Activated naive CD4-positive, alpha-beta T cell treated with anti-CD3 and anti-CD28 coated beads for 36 hours (primary cell): ENCODE measurements around the gene CASP8. TPM values are rescaled to one million over a fixed set of nuclear protein-coding genes. Genes with fewer than 3 reads are reported as not detected.
A peak's percentile ranks its signal among the peaks of the same experiment; 100 is the strongest.

ENCODE experiments used
- CTCF ChIA-PET: fragments of 350-600 bp; sonication (Branson Sonifier 250); formaldehyde crosslinking; loops from one replicate; lab custom pipeline; 2021; ENCODE audit warnings: antibody characterized with exemption; lab: Charles Lee
- DNase-seq: peaks from one replicate; pipeline ENCODE4 v3.0.0-alpha.2; 2020
- H3K27ac Mint-ChIP-seq: one replicate; pipeline ENCODE4 v1.8.0; 2021; ENCODE audit warnings: mild to moderate bottlenecking, mixed read lengths
- H3K27me3 Mint-ChIP-seq: one replicate; pipeline ENCODE4 v1.8.0; 2021; ENCODE audit warnings: low read depth, mixed read lengths
- H3K36me3 Mint-ChIP-seq: one replicate; pipeline ENCODE4 v1.8.0; 2021; ENCODE audit warnings: low read depth, mixed read lengths
- H3K4me1 Mint-ChIP-seq: one replicate; pipeline ENCODE4 v1.8.0; 2021; ENCODE audit warnings: low read depth, mixed read lengths
- H3K4me3 Mint-ChIP-seq: one replicate; pipeline ENCODE4 v1.8.0; 2021; ENCODE audit warnings: mild to moderate bottlenecking, moderate library complexity, mixed read lengths
- H3K9me3 Mint-ChIP-seq: one replicate; pipeline ENCODE4 v1.8.0; 2021; ENCODE audit warnings: mixed read lengths
- intact Hi-C: fragments of 100-400 bp; cut with micrococcal nuclease; formaldehyde crosslinking; loops from one replicate; pipeline ENCODE4 v1.15.1; 2023
- total RNA-seq, 2 experiments: library from RNA; stranded (reverse); gene quantifications; one replicate each; pipeline ENCODE4 v1.2.3, GENCODE V29; 2021

CASP8 gene
- total RNA-seq, 2 experiments from 2014 or later = 37.0 to 39.8 TPM

DNA sequence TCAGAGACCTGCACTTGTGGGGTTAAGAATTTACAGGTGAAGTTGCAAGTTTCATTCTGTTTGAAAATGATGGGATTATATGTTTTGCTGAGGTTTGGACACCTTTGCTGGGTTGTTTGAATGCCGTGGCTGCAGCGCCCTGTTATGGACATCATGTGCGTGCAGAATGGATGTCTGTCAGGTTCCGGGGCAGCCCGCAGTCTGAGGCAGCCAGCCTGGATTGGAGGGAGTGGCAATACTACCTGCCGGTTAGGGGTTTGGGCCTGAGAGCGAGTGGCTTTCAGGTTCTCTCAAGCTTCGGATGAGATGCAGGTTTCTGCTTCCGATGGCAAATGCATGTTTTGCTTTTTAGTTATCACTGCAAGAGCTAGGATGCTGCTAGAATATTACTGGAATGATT lies 1.1 kb downstream of the CASP8 start:
- peaks cover 15% of the 10 kb centered on the region for H3K36me3 Mint-ChIP-seq
- H3K4me3 Mint-ChIP-seq = peak overlapping the region; percentile 94
- intact Hi-C loops = loop anchor here (2.0 to 5.0 kb wide), 4 partner anchors 171 to 1381 kb away; partner anchors contain the start of genes NOP58 and TMEM237
- H3K27ac Mint-ChIP-seq = peak overlapping the region; percentile 98
- peak; percentile 76 for DNase-seq
- H3K4me1 Mint-ChIP-seq = peaks cover 79% of the 10 kb centered on the region
- CTCF ChIA-PET = interaction anchor here (0.6 to 8.5 kb wide), 8 partner anchors 10 to 160 kb away, joined by 3 to 68 read pairs (median 8); partner anchors contain the start of gene CASP10
- no peaks in the 10 kb centered on the region for H3K9me3 Mint-ChIP-seq
- no peaks in the 10 kb centered on the region for H3K27me3 Mint-ChIP-seq

- peaks cover 19% of the 10 kb centered on the region for H3K36me3 Mint-ChIP-seq
- no peak for DNase-seq
- H3K27ac Mint-ChIP-seq = peak overlapping the region; percentile 98
- CTCF ChIA-PET = interaction anchor here (0.6 to 8.5 kb wide), 10 partner anchors 8 to 161 kb away, joined by 3 to 68 read pairs (median 6); partner anchors contain the start of gene CASP10
- H3K27me3 Mint-ChIP-seq = no peaks in the 10 kb centered on the region
- peaks cover 79% of the 10 kb centered on the region for H3K4me1 Mint-ChIP-seq
- intact Hi-C loops = loop anchor here (1.0 to 5.0 kb wide), 12 partner anchors 8 to 1380 kb away; partner anchors contain the start of genes ALS2, NOP58, STRADB and TMEM237
- no peaks in the 10 kb centered on the region for H3K9me3 Mint-ChIP-seq
- peak overlapping the region; percentile 94 for H3K4me3 Mint-ChIP-seq
These were observed 1.6 kb downstream of the CASP8 start for GRCh38 chr2:201261906-201262305.

- peak; percentile 69 for DNase-seq
- Mint-ChIP-seq H3K9me3 (no peaks in the 10 kb centered on the region), H3K36me3 (peaks cover 25% of the 10 kb centered on the region), H3K27me3 (no peaks in the 10 kb centered on the region), H3K4me1 (peaks cover 76% of the 10 kb centered on the region), H3K27ac (peak overlapping the region; percentile 92), H3K4me3 (peak overlapping the region; percentile 60)
- CTCF ChIA-PET = interaction anchor here (0.9 to 8.5 kb wide), 8 partner anchors 9 to 136 kb away, joined by 3 to 68 read pairs (median 6); partner anchors contain the start of gene CASP10
- intact Hi-C loops = loop anchor here (1.0 to 5.0 kb wide), 13 partner anchors 8 to 1380 kb away; partner anchors contain the start of genes ALS2, STRADB, TMEM237 and TRAK2
These were observed 2.4 kb downstream of the CASP8 start for GRCh38 chr2:201262718-201263117.

- intact Hi-C loops = loop anchor here (1.0 to 5.0 kb wide), 8 partner anchors 9 to 1379 kb away; partner anchors contain the start of genes ALS2 and TMEM237
- H3K27me3 Mint-ChIP-seq = no peaks in the 10 kb centered on the region
- peaks cover 29% of the 10 kb centered on the region for H3K36me3 Mint-ChIP-seq
- H3K9me3 Mint-ChIP-seq = no peaks in the 10 kb centered on the region
- DNase-seq = peak; percentile 52
- peaks cover 70% of the 10 kb centered on the region for H3K4me1 Mint-ChIP-seq
- CTCF ChIA-PET = interaction anchor here (1.0 to 8.5 kb wide), 3 partner anchors 10 to 31 kb away, joined by 3 to 68 read pairs (median 5); no protein-coding TSS in a partner anchor
- H3K27ac Mint-ChIP-seq = peak overlapping the region; percentile 42
- H3K4me3 Mint-ChIP-seq = peak overlapping the region; percentile 36
These were observed 3.4 kb downstream of the CASP8 start for GRCh38 chr2:201263779-201264178.

DNA sequence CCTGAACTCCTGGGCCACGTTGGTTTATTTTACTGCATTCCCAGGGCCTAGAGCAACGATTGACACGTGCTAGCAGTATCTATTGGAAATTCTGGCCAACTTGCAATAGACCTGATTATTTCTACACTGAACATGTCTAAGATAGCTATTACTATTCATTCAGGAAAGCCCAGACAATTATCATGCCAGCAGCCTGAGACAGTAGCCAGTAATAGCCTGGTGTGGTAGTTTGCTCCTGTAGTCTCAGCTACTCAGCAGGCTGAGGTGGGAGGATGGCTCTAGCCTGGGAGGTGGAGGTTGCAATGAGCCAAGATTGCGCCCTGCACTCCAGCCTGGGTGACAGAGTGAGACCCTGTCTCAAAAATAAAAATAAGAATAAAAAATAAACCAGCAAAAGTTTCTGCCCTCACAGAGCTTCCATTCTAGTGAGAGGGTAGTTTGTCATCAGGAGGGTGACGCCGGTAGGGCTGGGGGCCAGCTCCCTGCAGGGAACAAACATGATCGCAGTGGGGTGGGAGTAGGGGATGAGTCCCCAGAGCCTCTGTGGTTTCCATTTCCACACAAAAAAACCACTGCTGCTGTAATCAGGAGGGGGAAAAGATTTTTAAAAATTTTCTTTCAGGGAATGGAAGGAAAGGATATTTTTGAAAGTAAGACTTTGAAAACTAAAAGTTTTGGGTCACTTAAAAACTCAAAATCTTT lies 4.3 kb downstream of the CASP8 start:
- H3K36me3 Mint-ChIP-seq = peaks cover 33% of the 10 kb centered on the region

DNA sequence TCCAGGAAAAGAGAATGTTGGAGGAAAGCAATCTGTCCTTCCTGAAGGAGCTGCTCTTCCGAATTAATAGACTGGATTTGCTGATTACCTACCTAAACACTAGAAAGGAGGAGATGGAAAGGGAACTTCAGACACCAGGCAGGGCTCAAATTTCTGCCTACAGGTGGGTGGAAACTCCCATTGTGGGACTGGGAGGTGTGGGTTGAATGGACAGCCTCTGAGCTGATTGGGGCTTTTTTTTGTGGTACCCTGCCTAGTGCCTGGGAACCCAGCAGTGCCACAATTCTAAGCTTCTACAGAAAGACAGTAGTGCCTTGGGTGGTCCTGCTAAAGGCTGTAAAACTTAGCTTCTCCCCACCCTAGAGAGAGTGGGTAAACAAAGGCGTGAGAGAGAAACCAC lies 6.3 kb downstream of the CASP8 start:
- intact Hi-C loops = no loop called here
- DNase-seq = no peak
- Mint-ChIP-seq H3K4me1 (peaks cover 69% of the 10 kb centered on the region), H3K4me3 (no peak overlapping the region), H3K9me3 (no peaks in the 10 kb centered on the region), H3K36me3 (peaks cover 34% of the 10 kb centered on the region), H3K27ac (no peak overlapping the region), H3K27me3 (no peaks in the 10 kb centered on the region)
- CTCF ChIA-PET = interaction anchor here (1.7 kb wide), 1 partner anchor 34 kb away, joined by 7 read pairs; no protein-coding TSS in a partner anchor

More for the DNA sequence above, 4.3 kb downstream of the CASP8 start:
- no peaks in the 10 kb centered on the region for H3K9me3 Mint-ChIP-seq
- peaks cover 68% of the 10 kb centered on the region for H3K4me1 Mint-ChIP-seq
- no peak for DNase-seq
- H3K27ac Mint-ChIP-seq = no peak overlapping the region
- CTCF ChIA-PET = interaction anchor here (0.8 to 8.5 kb wide), 6 partner anchors 11 to 101 kb away, joined by 3 to 68 read pairs (median 4); no protein-coding TSS in a partner anchor
- intact Hi-C loops = loop anchor here (5.0 kb wide), 3 partner anchors 168 to 1378 kb away; partner anchors contain the start of gene TMEM237
- H3K27me3 Mint-ChIP-seq = no peaks in the 10 kb centered on the region
- H3K4me3 Mint-ChIP-seq = no peak overlapping the region

DNA sequence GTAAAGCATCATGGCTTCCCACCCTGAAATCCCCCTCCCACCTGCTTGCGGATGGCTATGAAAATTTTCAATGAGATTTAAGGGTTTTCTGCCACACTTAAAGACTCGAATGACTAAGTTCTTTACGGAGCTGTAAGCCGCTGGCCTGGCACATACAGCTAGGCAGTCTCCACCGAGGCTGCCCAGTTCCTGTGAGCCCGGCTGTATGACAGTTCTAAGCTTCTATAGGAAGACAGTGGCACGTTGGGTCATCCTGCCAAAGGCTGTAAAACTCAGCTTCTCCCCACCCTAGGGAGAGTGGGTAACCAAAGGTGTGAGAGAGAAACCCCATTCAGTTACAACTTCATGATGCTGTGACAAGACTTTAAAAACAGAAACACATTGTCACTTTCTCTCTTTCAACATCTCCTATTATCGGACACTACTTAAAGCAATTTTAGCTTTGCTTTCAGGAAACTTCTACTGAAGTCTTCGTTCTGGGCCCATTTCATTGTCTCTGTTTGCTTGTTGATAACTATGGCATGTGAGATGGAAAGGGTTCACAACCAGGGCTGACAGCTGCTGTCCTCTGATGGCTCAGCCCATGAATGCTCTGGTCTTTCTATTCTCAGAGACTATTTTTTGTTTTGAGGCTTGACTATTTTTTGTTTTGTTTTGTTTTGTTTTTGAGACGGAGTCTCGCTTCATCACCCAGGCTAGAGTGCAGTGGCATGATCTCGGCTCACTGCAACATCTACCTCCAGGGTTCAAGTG lies 7.1 kb downstream of the CASP8 start:
- Mint-ChIP-seq H3K9me3 (no peaks in the 10 kb centered on the region), H3K4me1 (peaks cover 72% of the 10 kb centered on the region), H3K27me3 (no peaks in the 10 kb centered on the region), H3K36me3 (peaks cover 35% of the 10 kb centered on the region), H3K4me3 (no peak overlapping the region), H3K27ac (no peak overlapping the region)
- CTCF ChIA-PET = interaction anchor here (0.7 to 1.7 kb wide), 2 partner anchors 35 to 97 kb away, joined by 3 to 7 read pairs; no protein-coding TSS in a partner anchor
- no peak for DNase-seq
- intact Hi-C loops = no loop called here

GRCh38 chr2:201269764-201270163 lies 9.4 kb downstream of the CASP8 start:
- intact Hi-C loops = no loop called here
- DNase-seq = no peak
- peaks cover 65% of the 10 kb centered on the region for H3K4me1 Mint-ChIP-seq
- H3K36me3 Mint-ChIP-seq = peaks cover 50% of the 10 kb centered on the region
- no peaks in the 10 kb centered on the region for H3K27me3 Mint-ChIP-seq
- H3K27ac Mint-ChIP-seq = no peak overlapping the region
- CTCF ChIA-PET = interaction anchor here (0.6 to 1.1 kb wide), 2 partner anchors 16 to 94 kb away, joined by 3 to 5 read pairs; no protein-coding TSS in a partner anchor
- no peak overlapping the region for H3K4me3 Mint-ChIP-seq
- H3K9me3 Mint-ChIP-seq = no peaks in the 10 kb centered on the region

- intact Hi-C loops = no loop called here
- no peak overlapping the region for H3K27ac Mint-ChIP-seq
- H3K27me3 Mint-ChIP-seq = no peaks in the 10 kb centered on the region
- peaks cover 55% of the 10 kb centered on the region for H3K36me3 Mint-ChIP-seq
- peaks cover 59% of the 10 kb centered on the region for H3K4me1 Mint-ChIP-seq
- no peaks in the 10 kb centered on the region for H3K9me3 Mint-ChIP-seq
- CTCF ChIA-PET = interaction anchor here (0.6 to 1.1 kb wide), 3 partner anchors 17 to 995 kb away, joined by 3 to 5 read pairs (median 4); no protein-coding TSS in a partner anchor
- no peak for DNase-seq
- no peak overlapping the region for H3K4me3 Mint-ChIP-seq
These were observed 10.1 kb downstream of the CASP8 start for GRCh38 chr2:201270293-201271001.

DNA sequence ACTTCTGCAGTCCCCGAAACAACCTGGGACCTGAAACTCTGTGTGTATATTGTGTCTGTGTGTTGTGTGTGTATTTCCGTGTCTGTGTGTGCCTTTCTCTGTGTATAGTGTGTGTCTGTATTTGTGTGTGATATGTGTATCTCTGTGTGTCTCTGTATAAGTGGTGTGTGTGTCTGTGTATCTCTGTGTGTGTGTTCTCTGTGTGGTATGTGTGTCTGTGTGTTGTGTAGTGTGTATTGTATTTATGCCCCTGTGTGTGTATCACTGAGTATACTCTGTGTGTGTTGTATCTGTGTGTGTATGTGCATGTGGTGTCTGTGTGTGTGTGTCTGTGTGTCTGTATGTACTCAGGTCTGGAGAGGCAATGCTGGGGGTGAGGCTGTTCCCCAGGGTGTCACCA lies 11.6 kb downstream of the CASP8 start:
- Mint-ChIP-seq H3K9me3 (no peaks in the 10 kb centered on the region), H3K36me3 (peaks cover 52% of the 10 kb centered on the region), H3K27ac (peak overlapping the region; percentile 11), H3K27me3 (no peaks in the 10 kb centered on the region), H3K4me1 (peaks cover 44% of the 10 kb centered on the region), H3K4me3 (no peak overlapping the region)
- CTCF ChIA-PET = no interaction called here
- intact Hi-C loops = loop anchor here (1.0 to 2.0 kb wide), 2 partner anchors 9 to 13 kb away; no protein-coding TSS in a partner anchor
- no peak for DNase-seq

- intact Hi-C loops = loop anchor here (2.0 kb wide), 1 partner anchor 15 kb away; no protein-coding TSS in a partner anchor
- Mint-ChIP-seq H3K36me3 (peaks cover 50% of the 10 kb centered on the region), H3K4me1 (peaks cover 41% of the 10 kb centered on the region), H3K4me3 (peak overlapping the region; percentile 23), H3K27me3 (no peaks in the 10 kb centered on the region), H3K9me3 (no peaks in the 10 kb centered on the region), H3K27ac (peak overlapping the region; percentile 35)
- CTCF ChIA-PET = interaction anchor here (0.6 to 1.6 kb wide), 4 partner anchors 11 to 144 kb away, joined by 3 to 6 read pairs (median 4); no protein-coding TSS in a partner anchor
- no peak for DNase-seq
These were observed 13.1 kb downstream of the CASP8 start for GRCh38 chr2:201273330-201273983.
